GM19395 (cell line): ENCODE measurements around the gene ZC3H12A.

Source experiments
- ATAC-seq: cut with Tn5 transposase; IDR thresholded peaks from one replicate; pipeline ENCODE4 v1.9.1; 2021; ENCODE audit warnings: mild to moderate bottlenecking, moderate library complexity; ENCODE audit not compliant: unreplicated experiment

ZC3H12A gene

GRCh38 chr1:37474046-37474696, at the start of gene ZC3H12A:
Gene ZC3H12A, plus strand, starts transcription at chr1:37474580. Its CDS starts 917 bp downstream, at chr1:37475497.
- peak; percentile 43 for ATAC-seq

GRCh38 chr1:37425221-37425620, 49.2 kb upstream of the ZC3H12A start:
- no peak for ATAC-seq

GRCh38 chr1:37429029-37429428, 45.4 kb upstream of the ZC3H12A start:
- ATAC-seq: no peak

- ATAC-seq: no peak
These were observed 44.0 kb upstream of the ZC3H12A start for GRCh38 chr1:37430103-37430985.

GRCh38 chr1:37432716-37433115, 41.7 kb upstream of the ZC3H12A start:
- ATAC-seq: no peak

GRCh38 chr1:37433171-37433570, 41.2 kb upstream of the ZC3H12A start:
- ATAC-seq: no peak

GRCh38 chr1:37434292-37435225, 39.8 kb upstream of the ZC3H12A start:
- ATAC-seq: no peak

GRCh38 chr1:37437087-37437486, 37.3 kb upstream of the ZC3H12A start:
- no peak for ATAC-seq

- ATAC-seq: no peak
These were observed 36.1 kb upstream of the ZC3H12A start for GRCh38 chr1:37438037-37438868.

- ATAC-seq: no peak
These were observed 35.5 kb upstream of the ZC3H12A start for GRCh38 chr1:37438869-37439343.

- no peak for ATAC-seq
These were observed 34.9 kb upstream of the ZC3H12A start for GRCh38 chr1:37439349-37439995.

GRCh38 chr1:37441490-37441889, 32.9 kb upstream of the ZC3H12A start:
- no peak for ATAC-seq

GRCh38 chr1:37442139-37442538, 32.2 kb upstream of the ZC3H12A start:
- no peak for ATAC-seq

- no peak for ATAC-seq
These were observed 31.7 kb upstream of the ZC3H12A start for GRCh38 chr1:37442644-37443043.

GRCh38 chr1:37446874-37447273, 27.5 kb upstream of the ZC3H12A start:
- no peak for ATAC-seq

- no peak for ATAC-seq
These were observed 26.2 kb upstream of the ZC3H12A start for GRCh38 chr1:37448185-37448584.

- no peak for ATAC-seq
These were observed 25.5 kb upstream of the ZC3H12A start for GRCh38 chr1:37448691-37449417.

- ATAC-seq: no peak
These were observed 24.4 kb upstream of the ZC3H12A start for GRCh38 chr1:37449936-37450335.

- no peak for ATAC-seq
These were observed 22.0 kb upstream of the ZC3H12A start for GRCh38 chr1:37452416-37452815.
